Measurements from ENCODE around the gene IL23R. TPM values are rescaled to one million over a fixed set of nuclear protein-coding genes. Genes with fewer than 3 reads are reported as not detected.

IL23R gene
- polyA plus RNA-seq, 1 donor (not counting 4 experiments of a cell fraction or from before 2014, with no cell fraction given) = not detected

DNA sequence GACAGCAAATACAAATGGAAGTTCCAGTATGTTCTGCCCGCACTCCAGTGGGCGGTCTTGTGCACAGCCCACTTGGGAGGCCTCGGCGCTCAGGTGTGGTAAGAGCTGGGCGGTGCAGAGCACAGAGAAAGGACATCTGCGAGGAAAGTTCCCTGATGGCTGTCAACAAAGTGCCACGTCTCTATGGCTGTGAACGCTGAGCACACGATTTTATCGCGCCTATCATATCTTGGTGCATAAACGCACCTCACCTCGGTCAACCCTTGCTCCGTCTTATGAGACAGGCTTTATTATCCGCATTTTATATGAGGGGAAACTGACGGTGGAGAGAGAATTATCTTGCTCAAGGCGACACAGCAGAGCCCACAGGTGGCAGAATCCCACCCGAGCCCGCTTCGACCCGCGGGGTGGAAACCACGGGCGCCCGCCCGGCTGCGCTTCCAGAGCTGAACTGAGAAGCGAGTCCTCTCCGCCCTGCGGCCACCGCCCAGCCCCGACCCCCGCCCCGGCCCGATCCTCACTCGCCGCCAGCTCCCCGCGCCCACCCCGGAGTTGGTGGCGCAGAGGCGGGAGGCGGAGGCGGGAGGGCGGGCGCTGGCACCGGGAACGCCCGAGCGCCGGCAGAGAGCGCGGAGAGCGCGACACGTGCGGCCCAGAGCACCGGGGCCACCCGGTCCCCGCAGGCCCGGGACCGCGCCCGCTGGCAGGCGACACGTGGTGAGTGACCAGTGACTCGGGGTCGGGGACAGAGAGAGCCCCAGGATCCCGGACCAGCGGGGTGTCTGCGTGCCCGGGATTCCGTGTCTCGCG lies 141.2 kb downstream of the IL23R start, which contains the start of gene IL12RB2:
Gene IL12RB2 (plus strand): TSS at position 623 of the 810 bp plus-strand sequence. CDS start 12,496 bp downstream, outside the sequence.
- DNase-seq (ENCODE audit: low read depth, low spot score) (no peak), FAIRE-seq (peak; percentile 13)
- no peaks in the 10 kb centered on the region for H3K9me3 ChIP-seq (ENCODE audit: control insufficient read depth, low read depth, low read length)
- H4K20me1 ChIP-seq (ENCODE audit: control insufficient read depth, extremely low read depth, insufficient read depth, low read length) = no peaks in the 10 kb centered on the region
- peak within 1 kb of the TSS; percentile 37 to 60 (median 39) for H3K4me3 ChIP-seq (ENCODE audit: control insufficient read depth in 2 of 3, extremely low read depth in 1 of 3, insufficient read depth in 2 of 3, low read depth in 1 of 3, low read length in 3 of 3)
- H3K79me2 ChIP-seq (ENCODE audit: control insufficient read depth, insufficient read depth, low read length) = no peaks in the 10 kb centered on the region
- H3K4me1 ChIP-seq (ENCODE audit: control insufficient read depth, extremely low read depth, insufficient read depth, low read length) = no peaks in the 10 kb centered on the region
- H3K4me2 ChIP-seq (ENCODE audit: control insufficient read depth, extremely low read depth, insufficient read depth, low read depth, low read length) = peak within 1 kb of the TSS; percentile 55
- TF ChIP-seq EZH2 (IDR thresholded peaks at IDR 0.05; ENCODE audit: low read length) = peak; percentile 52
- TF ChIP-seq CTCF (optimal IDR thresholded peaks at IDR 0.05 in 1 of 3, IDR thresholded peaks at IDR 0.05 in 1 of 3, conservative IDR thresholded peaks at IDR 0.05 in 1 of 3; ENCODE audit: extremely low read depth in 1 of 3, insufficient read depth in 2 of 3, low read length in 3 of 3) = no peak
- H3K27ac ChIP-seq (ENCODE audit: control insufficient read depth, insufficient read depth, low read length) = no peak within 1 kb of the TSS
- no peaks in the 10 kb centered on the region for H3K9me1 ChIP-seq (ENCODE audit: control insufficient read depth, extremely low read depth, insufficient read depth, low read length)
- H2AFZ ChIP-seq (ENCODE audit: control insufficient read depth, low read length) = peak within 1 kb of the TSS; percentile 59
- H3K9ac ChIP-seq (ENCODE audit: control insufficient read depth, extremely low read depth, insufficient read depth, low read length) = peak within 1 kb of the TSS; percentile 5
- dilution Hi-C loops (cut with MboI; ENCODE audit: extremely low pct_ligation_motif_present, low sequenced_read_pairs) = no loop called here
- no peaks in the 10 kb centered on the region for H3K36me3 ChIP-seq (ENCODE audit: control insufficient read depth in 2 of 2, extremely low read depth in 1 of 2, insufficient read depth in 2 of 2, low read length in 2 of 2)
- H3K27me3 ChIP-seq (ENCODE audit: control insufficient read depth, extremely low read depth, insufficient read depth, low read length) = no peaks in the 10 kb centered on the region

DNA sequence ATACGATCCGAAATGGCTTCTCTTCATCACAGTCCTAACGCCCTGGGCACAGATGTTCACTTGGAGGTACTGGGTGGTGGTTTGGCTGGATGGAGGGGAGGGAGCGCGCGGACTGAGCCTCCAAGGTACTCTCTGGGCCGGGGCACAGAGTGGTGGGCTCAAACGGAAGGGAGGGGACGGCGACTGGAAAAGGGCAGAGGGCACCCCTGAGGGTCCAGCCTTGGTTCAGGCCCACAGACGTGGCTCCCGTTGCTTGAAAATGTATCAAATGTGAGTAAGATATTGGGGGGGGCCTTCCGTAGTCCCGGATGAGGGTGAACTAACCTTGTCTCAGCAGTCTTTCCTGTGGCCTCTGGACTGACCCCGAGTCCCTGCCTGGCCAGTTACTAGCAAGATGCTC lies 141.9 kb downstream of the IL23R start:
- dilution Hi-C loops (cut with MboI; ENCODE audit: extremely low pct_ligation_motif_present, low sequenced_read_pairs) = no loop called here
- peak overlapping the region; percentile 55 for H3K4me2 ChIP-seq (ENCODE audit: control insufficient read depth, extremely low read depth, insufficient read depth, low read depth, low read length)

More for the DNA sequence above, 141.9 kb downstream of the IL23R start:
- H3K27ac ChIP-seq (ENCODE audit: control insufficient read depth, insufficient read depth, low read length) = no peak overlapping the region
- H2AFZ ChIP-seq (ENCODE audit: control insufficient read depth, low read length) = no peak overlapping the region
- FAIRE-seq (no peak), DNase-seq (ENCODE audit: low read depth, low spot score) (no peak)
- H3K36me3 ChIP-seq (ENCODE audit: control insufficient read depth in 2 of 2, extremely low read depth in 1 of 2, insufficient read depth in 2 of 2, low read length in 2 of 2) = no peaks in the 10 kb centered on the region
- no peaks in the 10 kb centered on the region for H3K9me3 ChIP-seq (ENCODE audit: control insufficient read depth, low read depth, low read length)
- no peaks in the 10 kb centered on the region for H3K4me1 ChIP-seq (ENCODE audit: control insufficient read depth, extremely low read depth, insufficient read depth, low read length)
- no peak overlapping the region for H3K9ac ChIP-seq (ENCODE audit: control insufficient read depth, extremely low read depth, insufficient read depth, low read length)
- H3K79me2 ChIP-seq (ENCODE audit: control insufficient read depth, insufficient read depth, low read length) = no peaks in the 10 kb centered on the region
- no peak overlapping the region for H3K4me3 ChIP-seq (ENCODE audit: control insufficient read depth in 2 of 3, extremely low read depth in 1 of 3, insufficient read depth in 2 of 3, low read depth in 1 of 3, low read length in 3 of 3)
- TF ChIP-seq CTCF (optimal IDR thresholded peaks at IDR 0.05 in 1 of 3, IDR thresholded peaks at IDR 0.05 in 1 of 3, conservative IDR thresholded peaks at IDR 0.05 in 1 of 3; ENCODE audit: extremely low read depth in 1 of 3, insufficient read depth in 2 of 3, low read length in 3 of 3) (no peak), EZH2 (IDR thresholded peaks at IDR 0.05; ENCODE audit: low read length) (no peak)
- H3K27me3 ChIP-seq (ENCODE audit: control insufficient read depth, extremely low read depth, insufficient read depth, low read length) = no peaks in the 10 kb centered on the region
- no peaks in the 10 kb centered on the region for H3K9me1 ChIP-seq (ENCODE audit: control insufficient read depth, extremely low read depth, insufficient read depth, low read length)
- no peaks in the 10 kb centered on the region for H4K20me1 ChIP-seq (ENCODE audit: control insufficient read depth, extremely low read depth, insufficient read depth, low read length)

Small RNA genes within 50 kb of the gene (small RNA-seq; reads per million reads assigned to genes)
- gene RNU4ATAC4P (ENCODE audit: insufficient read length in 3 of 3, low read depth in 3 of 3, low replicate concordance in 1 of 3) (0 reads per million in 3 experiments), gene RNU6-586P (ENCODE audit: insufficient read length in 3 of 3, low read depth in 3 of 3, low replicate concordance in 1 of 3) (0 reads per million in 3 experiments)

Other genes starting within 250 kb of the IL23R start
- 1.4 to 4.1 TPM (median 3.7 TPM) in 3 replicates for gene DNAI4, start 241.6 kb upstream of the IL23R start, polyA plus RNA-seq
- gene MIER1, start 241.5 kb upstream of the IL23R start, polyA plus RNA-seq = 11.4 to 20.7 TPM (median 14.8 TPM) in 3 replicates
- 12.2 to 13.5 TPM (median 12.6 TPM) in 3 replicates for gene SLC35D1, start 112.3 kb upstream of the IL23R start, polyA plus RNA-seq
- gene C1orf141, start 31.5 kb upstream of the IL23R start, polyA plus RNA-seq = not detected in 3 replicates
- gene IL12RB2, start 141.4 kb downstream of the IL23R start, polyA plus RNA-seq = 0.63 to 1.0 TPM (median 0.67 TPM) in 3 replicates